GM12878 (cell line): Measurements from ENCODE around the gene PPP1R1A. TPM values are rescaled to one million over a fixed set of nuclear protein-coding genes. Genes with fewer than 3 reads are reported as not detected.

Source experiments
- ATAC-seq: fragments of 200-7000 bp; cut with Tn5 transposase; 3 replicates; pipeline ENCODE4 v1.9.1; 2020; ENCODE audit warnings: mild to moderate bottlenecking, moderate library complexity
- BruUV-seq: library from RNA; stranded (reverse); fragments of 400-500 nt; replicated peaks from 2 replicates; lab custom pipeline; 2021; lab: Mats Ljungman, UMichigan
- CTCF ChIA-PET: fragments of 300-600 bp; sonication (Branson Sonifier 250); formaldehyde crosslinking; extraction: SDS; loops from one replicate; lab custom pipeline; 2021; ENCODE audit warnings: inconsistent platforms; lab: Yijun Ruan, JAX
- POLR2A ChIA-PET: fragments of 350-600 bp; formaldehyde crosslinking; extraction: SDS; loops from one replicate; lab custom pipeline; 2021; ENCODE audit warnings: inconsistent platforms; lab: Charles Lee
- RAD21 ChIA-PET: fragments of 300-600 bp; sonication (Branson Sonifier 250); formaldehyde crosslinking; loops from one replicate; lab custom pipeline; 2023; ENCODE audit warnings: antibody characterized with exemption; ENCODE audit not compliant: unreplicated experiment; lab: Charles Lee
- SMC1A ChIA-PET: fragments of 300-600 bp; sonication (Branson Sonifier 250); formaldehyde crosslinking; loops from one replicate; lab custom pipeline; 2023; ENCODE audit not compliant: unreplicated experiment, uncharacterized antibody; lab: Charles Lee
- DNase-seq: peaks from one replicate; pipeline ENCODE4 v3.0.0-alpha.2; 2011; ENCODE audit warnings: low read depth, low spot score
- FAIRE-seq: peaks from 3 replicates; lab custom pipeline; 2011; peaks lifted over from hg19 to GRCh38; lab: Jason Lieb, UNC
- H2AFZ ChIP-seq: 2 replicates; pipeline ENCODE4 v1.6.0; 2011; ENCODE audit warnings: low read depth, low read length, control low read depth; ENCODE audit not compliant: control insufficient read depth
- H3K27ac ChIP-seq: 2 replicates; pipeline ENCODE4 v1.5.1; 2011; ENCODE audit warnings: control low read depth; ENCODE audit not compliant: control insufficient read depth, insufficient read depth
- H3K27me3 ChIP-seq, 2 experiments: replicated peaks in 1 of 2; 2 replicates each; pipeline versions ENCODE4 v1.6.0 to v1.6.1; 2011; ENCODE audit warnings: low read length in 1 of 2; ENCODE audit not compliant: control insufficient read depth in 2 of 2, insufficient read depth in 2 of 2
- H3K36me3 ChIP-seq, 2 experiments: 2 replicates each; pipeline ENCODE4 v1.5.1; 2011; ENCODE audit warnings: low read length in 1 of 2; ENCODE audit not compliant: control insufficient read depth in 2 of 2, insufficient read depth in 2 of 2
- H3K4me1 ChIP-seq: 2 replicates; pipeline ENCODE4 v1.6.1; 2011; ENCODE audit warnings: mild to moderate bottlenecking, low read length, moderate library complexity, mixed read lengths; ENCODE audit not compliant: control insufficient read depth, insufficient read depth
- H3K4me2 ChIP-seq: 2 replicates; pipeline ENCODE4 v1.6.0; 2011; ENCODE audit warnings: control low read depth; ENCODE audit not compliant: control insufficient read depth, insufficient read depth
- H3K4me3 ChIP-seq: fragments of 200-600 bp; sonication (generic); 2 replicates; pipeline ENCODE4 v1.5.1; 2016
- H3K79me2 ChIP-seq: 2 replicates; pipeline ENCODE4 v1.6.0; 2011; ENCODE audit warnings: low read length; ENCODE audit not compliant: control insufficient read depth, insufficient read depth
- H3K9ac ChIP-seq: 2 replicates; pipeline ENCODE4 v1.8.0; 2011; ENCODE audit warnings: low read length, control low read depth, mixed read lengths; ENCODE audit not compliant: control insufficient read depth, insufficient read depth
- H3K9me3 ChIP-seq: replicated peaks from 3 replicates; pipeline ENCODE4 v1.5.1; 2011; ENCODE audit warnings: mild to moderate bottlenecking, low read length; ENCODE audit not compliant: control insufficient read depth, insufficient read depth
- H4K20me1 ChIP-seq: 2 replicates; pipeline ENCODE4 v1.6.0; 2011; ENCODE audit not compliant: control insufficient read depth, insufficient read depth
- ESRRA ChIP-seq: IDR thresholded peaks from 2 replicates; pipeline ENCODE4 v1.6.1; 2012; ENCODE audit warnings: mild to moderate bottlenecking, low read length, improper control_type of control experiment
- JUND ChIP-seq: IDR thresholded peaks from 2 replicates; pipeline ENCODE4 v1.6.1; 2012; ENCODE audit warnings: low read depth, mild to moderate bottlenecking, low read length, improper control_type of control experiment, moderate library complexity
- KDM1A ChIP-seq: fragments of 200-600 bp; sonication (generic); IDR thresholded peaks from 2 replicates; pipeline ENCODE4 v1.6.1; 2016; ENCODE audit warnings: borderline replicate concordance
- KLF5 ChIP-seq: fragments of 450-650 bp; IDR thresholded peaks from 2 replicates; pipeline ENCODE4 v1.6.1; 2014; ENCODE audit warnings: mild to moderate bottlenecking; ENCODE audit not compliant: partially characterized antibody
- POLR2AphosphoS2 ChIP-seq: IDR thresholded peaks from 2 replicates; pipeline ENCODE4 v1.6.1; 2011; ENCODE audit warnings: low read depth, mild to moderate bottlenecking, low read length, improper control_type of control experiment, moderate library complexity
- RAD21 ChIP-seq: IDR thresholded peaks from 2 replicates; pipeline ENCODE4 v1.6.1; 2011; ENCODE audit warnings: mild to moderate bottlenecking, low read depth, low read length, moderate library complexity; ENCODE audit not compliant: insufficient read depth
- RELB ChIP-seq: fragments of 450-650 bp; IDR thresholded peaks from 2 replicates; pipeline ENCODE4 v1.6.1; 2017; ENCODE audit warnings: low read depth, mild to moderate bottlenecking, moderate library complexity
- USF2 ChIP-seq: IDR thresholded peaks from 2 replicates; pipeline ENCODE4 v1.6.1; 2011; ENCODE audit warnings: low read depth, low read length, improper control_type of control experiment, borderline replicate concordance
- ZNF207 ChIP-seq: fragments of 450-650 bp; IDR thresholded peaks from 2 replicates; pipeline ENCODE4 v1.6.1; 2014; ENCODE audit warnings: antibody characterized with exemption, mild to moderate bottlenecking, borderline replicate concordance
- WGBS: methylation state at CpG from one replicate; pipeline ENCODE4 v1.1.6; 2016; ENCODE audit warnings: low lambda C conversion rate; ENCODE audit not compliant: insufficient replicate concordance, insufficient coverage; ENCODE audit errors: missing lambda C conversion rate; 5-methylcytosine and 5-hydroxymethylcytosine counted together
- in situ Hi-C: fragments of 300-500 bp; cut with MboI; formaldehyde crosslinking; loops from 9 replicates; pipeline ENCODE4 v1.14.3; 2018; ENCODE audit warnings: mixed read lengths
- intact Hi-C: fragments of 100-400 bp; cut with micrococcal nuclease; formaldehyde crosslinking; loops from one replicate; pipeline ENCODE4 v1.14.2; 2022; ENCODE audit not compliant: unreplicated experiment
- polyA plus RNA-seq, 11 experiments: library from polyadenylated mRNA; depleted of rRNA in 4 of 11; unstranded in 6 of 11; stranded (reverse) in 5 of 11; fragments of >200 nt; fragmentation: Nextera tagmentation in 4 of 11; fragmentation: Illumina TruSeq in 1 of 11; extraction: Ambion mirVana in 4 of 11; extraction: Trizol in 1 of 11; gene quantifications; 1 replicate in 1 of 11; 2 replicates in 10 of 11; pipeline versions ENCODE4 v1.2.1 to v1.2.3, GENCODE V29; 2011 to 2016; ENCODE audit warnings: inconsistent platforms in 2 of 11, missing spikeins in 2 of 11, low read depth in 1 of 11
- total RNA-seq, 4 experiments: library from RNA; depleted of rRNA in 3 of 4; stranded (reverse); fragments of >200 nt in 3 of 4; fragmentation: Illumina TruSeq in 1 of 4; extraction: Trizol in 1 of 4; gene quantifications; 2 replicates each; pipeline versions ENCODE4 v1.2.1 to v1.2.3, GENCODE V29; 2013 to 2021

Gene PPP1R1A
- total and polyA plus RNA-seq, 10 of the 15 experiments (the other 5 are each of a cell fraction or from before 2014, with no cell fraction given), result 0.03 to 0.08 (median 0.07) TPM; not detected in 7

- 37% methylated on average over 6 of the region's 6 CpGs for WGBS
- H4K20me1 ChIP-seq, result no peaks in the 10 kb centered on the region
- no peak overlapping the region for H3K9ac ChIP-seq
- ChIA-PET SMC1A (no interaction called here), CTCF (interaction anchor here (1.2 to 3.5 kb wide), 2 partner anchors 24 to 28 kb away, joined by 3 to 11 read pairs; no protein-coding TSS in a partner anchor), RAD21 (no interaction called here), POLR2A (no interaction called here)
- no peak for TF ChIP-seq RAD21
- TF ChIP-seq KDM1A, result no peak
- TF ChIP-seq KLF5, result no peak
- no peak for TF ChIP-seq RELB
- TF ChIP-seq ESRRA, result no peak
- no peak for TF ChIP-seq USF2
- no peak for TF ChIP-seq POLR2AphosphoS2
- TF ChIP-seq JUND, result no peak
- TF ChIP-seq ZNF207, result no peak
- BruUV-seq, result no TSS peak
- H3K9me3 ChIP-seq, result no peaks in the 10 kb centered on the region
- H3K27me3 ChIP-seq, result no peaks in the 10 kb centered on the region
- H2AFZ ChIP-seq, result no peak overlapping the region
- DNase-seq (no peak), FAIRE-seq (no peak), ATAC-seq (no peak)
- peaks cover 11% of the 10 kb centered on the region for H3K4me1 ChIP-seq
- in situ Hi-C loops, result no loop called here
- no peak overlapping the region for H3K4me2 ChIP-seq
- H3K4me3 ChIP-seq, result no peak overlapping the region
- H3K36me3 ChIP-seq, result no peaks in the 10 kb centered on the region
- intact Hi-C loops, result no loop called here
- no peaks in the 10 kb centered on the region for H3K79me2 ChIP-seq
- no peak overlapping the region for H3K27ac ChIP-seq
Measured at GRCh38 chr12:54555670-54556257, 32.7 kb downstream of the PPP1R1A start.
